Keratinocyte (primary cell): Measurements from ENCODE around the gene PSMB2.

Experiments
- CTCF ChIP-seq, 3 experiments: IDR thresholded peaks in 1 of 3; conservative IDR thresholded peaks in 1 of 3; optimal IDR thresholded peaks in 1 of 3; 2 replicates in 2 of 3; 3 replicates in 1 of 3; pipeline versions ENCODE3 to v1.5.1; 2011; ENCODE audit warnings: low read length in 3 of 3, mild to moderate bottlenecking in 3 of 3, moderate library complexity in 2 of 3, control low read depth in 1 of 3, inconsistent platforms in 1 of 3; ENCODE audit not compliant: insufficient read depth in 2 of 3; ENCODE audit errors: extremely low read depth in 1 of 3
- EZH2 ChIP-seq: IDR thresholded peaks from one replicate; pipeline ENCODE4 v1.6.1; 2012; ENCODE audit warnings: inconsistent platforms, mild to moderate bottlenecking, low read length, moderate library complexity

DNA sequence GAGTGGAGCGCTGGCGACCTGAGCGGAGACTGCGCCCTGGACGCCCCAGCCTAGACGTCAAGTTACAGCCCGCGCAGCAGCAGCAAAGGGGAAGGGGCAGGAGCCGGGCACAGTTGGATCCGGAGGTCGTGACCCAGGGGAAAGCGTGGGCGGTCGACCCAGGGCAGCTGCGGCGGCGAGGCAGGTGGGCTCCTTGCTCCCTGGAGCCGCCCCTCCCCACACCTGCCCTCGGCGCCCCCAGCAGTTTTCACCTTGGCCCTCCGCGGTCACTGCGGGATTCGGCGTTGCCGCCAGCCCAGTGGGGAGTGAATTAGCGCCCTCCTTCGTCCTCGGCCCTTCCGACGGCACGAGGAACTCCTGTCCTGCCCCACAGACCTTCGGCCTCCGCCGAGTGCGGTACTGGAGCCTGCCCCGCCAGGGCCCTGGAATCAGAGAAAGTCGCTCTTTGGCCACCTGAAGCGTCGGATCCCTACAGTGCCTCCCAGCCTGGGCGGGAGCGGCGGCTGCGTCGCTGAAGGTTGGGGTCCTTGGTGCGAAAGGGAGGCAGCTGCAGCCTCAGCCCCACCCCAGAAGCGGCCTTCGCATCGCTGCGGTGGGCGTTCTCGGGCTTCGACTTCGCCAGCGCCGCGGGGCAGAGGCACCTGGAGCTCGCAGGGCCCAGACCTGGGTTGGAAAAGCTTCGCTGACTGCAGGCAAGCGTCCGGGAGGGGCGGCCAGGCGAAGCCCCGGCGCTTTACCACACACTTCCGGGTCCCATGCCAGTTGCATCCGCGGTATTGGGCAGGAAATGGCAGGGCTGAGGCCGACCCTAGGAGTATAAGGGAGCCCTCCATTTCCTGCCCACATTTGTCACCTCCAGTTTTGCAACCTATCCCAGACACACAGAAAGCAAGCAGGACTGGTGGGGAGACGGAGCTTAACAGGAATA, 64.0 kb downstream of the PSMB2 start:
- no peak for TF ChIP-seq CTCF (optimal IDR thresholded peaks at IDR 0.05 in 1 of 3, IDR thresholded peaks at IDR 0.05 in 1 of 3, conservative IDR thresholded peaks at IDR 0.05 in 1 of 3; ENCODE audit: extremely low read depth in 1 of 3, insufficient read depth in 2 of 3, low read length in 3 of 3)
- no peak for TF ChIP-seq EZH2
